Panc1 (cell line): Measurements from ENCODE around the gene UNC93A.
"Not testable (repeated sequence)": the region's sequence is repeated elsewhere in the genome, so short reads cannot be mapped to it uniquely, and the experiment has no call there.

Experiments
- CTCF ChIP-seq: fragments of 450-650 bp; IDR thresholded peaks from 2 replicates; pipeline ENCODE4 v1.5.1; 2017; ENCODE audit warnings: mild to moderate bottlenecking
- POLR2AphosphoS5 ChIP-seq: IDR thresholded peaks from 2 replicates; pipeline ENCODE4 v1.6.1; 2012; ENCODE audit warnings: mild to moderate bottlenecking, low read depth, low read length, moderate library complexity
- SIN3A ChIP-seq: IDR thresholded peaks from 2 replicates; pipeline ENCODE4 v1.6.1; 2012; ENCODE audit warnings: low read depth, mild to moderate bottlenecking, low read length, moderate library complexity, borderline replicate concordance; ENCODE audit not compliant: insufficient read depth

DNA sequence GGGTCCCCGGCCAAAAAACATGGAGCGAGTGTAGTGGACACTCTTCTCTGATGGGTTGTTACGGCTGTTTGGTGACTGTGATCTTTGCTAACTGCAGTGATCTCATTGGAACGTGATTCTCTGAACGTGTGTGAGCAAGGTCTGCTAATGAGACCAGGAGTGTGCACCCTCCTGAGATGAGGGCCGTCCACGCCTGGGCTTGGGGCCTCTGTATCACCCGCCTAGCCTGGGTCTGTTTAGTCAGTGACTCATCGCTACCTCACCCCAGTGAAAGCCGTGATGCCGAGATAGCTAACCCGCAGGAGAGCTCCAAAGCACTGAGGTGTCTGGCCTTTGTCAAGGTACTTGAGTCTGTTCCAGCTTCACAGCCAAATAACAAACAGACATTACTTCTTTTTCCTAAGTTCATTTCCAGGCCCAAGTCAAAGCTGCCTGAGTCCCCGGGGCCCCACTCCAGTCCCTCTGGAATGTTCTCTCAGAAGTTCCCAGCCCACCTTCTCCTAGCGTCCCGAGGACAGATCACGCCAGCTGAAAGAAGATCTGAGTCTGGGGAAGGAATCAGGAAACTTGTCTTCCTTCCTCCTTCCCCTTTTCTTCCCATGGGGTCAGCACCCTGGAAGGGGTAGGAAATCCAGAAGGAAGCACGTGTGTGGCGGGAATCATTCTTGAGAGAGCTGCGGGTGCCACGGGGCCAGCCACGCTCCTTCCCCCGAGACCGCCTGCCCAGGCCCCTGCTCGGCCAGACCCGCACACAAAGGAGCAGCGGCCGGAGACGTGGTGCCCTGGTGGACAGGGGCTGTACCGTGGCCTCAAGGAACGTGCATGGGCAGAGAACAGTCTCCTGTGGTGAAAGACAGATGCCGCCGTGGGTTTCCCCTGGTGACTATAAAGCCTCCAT lies 29.0 kb downstream of the UNC93A start:
- not testable (repeated sequence) for TF ChIP-seq CTCF, POLR2AphosphoS5, SIN3A
